ENCODE results near the gene CLIC3. TPM values are rescaled to one million over a fixed set of nuclear protein-coding genes. Genes with fewer than 3 reads are reported as not detected.

Gene CLIC3
- total RNA-seq, 4 donors from 2014 or later, result 3.3 TPM; not detected in 3

DNA sequence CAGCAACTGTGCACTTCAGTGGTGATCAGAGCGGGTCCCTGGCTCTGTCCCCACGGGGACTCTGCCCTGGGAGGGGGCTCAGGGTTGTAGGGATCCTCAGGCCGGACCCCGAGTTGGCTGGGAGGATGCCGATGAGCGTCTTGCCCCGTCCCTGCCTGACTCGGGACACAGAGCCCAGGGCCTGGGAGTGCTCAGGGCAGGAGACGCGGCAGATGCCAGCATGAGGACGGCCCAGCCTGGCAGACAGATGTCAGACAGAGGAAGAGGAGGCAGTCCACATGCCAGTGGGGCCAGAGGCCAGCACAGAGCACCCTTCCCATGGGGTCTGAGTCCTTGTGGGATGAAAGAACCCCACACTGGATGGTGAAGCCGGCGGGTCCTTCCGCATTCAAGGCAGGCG, 33.0 kb downstream of the CLIC3 start:
- H3K27me3 ChIP-seq, result no peaks in the 10 kb centered on the region
- DNase-seq, result no peak

DNA sequence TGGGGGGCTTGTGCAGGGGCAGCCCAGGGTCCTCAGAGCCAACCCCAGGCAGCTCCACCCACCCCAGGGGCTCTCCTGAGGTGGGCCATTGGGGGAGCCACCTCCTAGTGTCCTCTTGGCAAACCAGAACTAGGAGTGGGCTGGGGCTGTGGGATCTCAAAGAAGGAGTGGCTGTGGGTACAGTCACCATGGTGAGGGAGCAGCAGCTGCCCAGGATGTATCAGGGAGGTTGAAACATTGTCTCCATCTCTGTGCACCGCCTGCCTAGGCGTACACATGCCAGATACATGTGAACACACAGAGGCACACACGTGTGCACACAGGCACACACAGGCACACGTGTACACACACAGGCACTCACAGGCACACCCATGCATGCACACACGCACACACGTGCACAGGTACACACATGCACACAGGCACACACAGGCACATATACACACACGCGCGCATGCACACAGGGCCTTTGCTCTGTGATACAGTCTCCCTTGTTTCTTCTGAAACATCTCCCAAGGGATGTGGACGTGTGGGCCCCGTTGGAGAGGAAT, 33.6 kb downstream of the CLIC3 start:
- Histone ChIP-seq H3K27me3 (no peaks in the 10 kb centered on the region), H3K4me3 (no peak overlapping the region), H3K27ac (no peak overlapping the region), H3K9me3 (no peaks in the 10 kb centered on the region), H3K4me1 (peaks cover 0 to 26% (median 0%) of the 10 kb centered on the region in 4 donors), H3K36me3 (no peaks in the 10 kb centered on the region)
- TF ChIP-seq POLR2A (IDR thresholded peaks at IDR 0.05), result no peak
- TF ChIP-seq, protein P1, sequence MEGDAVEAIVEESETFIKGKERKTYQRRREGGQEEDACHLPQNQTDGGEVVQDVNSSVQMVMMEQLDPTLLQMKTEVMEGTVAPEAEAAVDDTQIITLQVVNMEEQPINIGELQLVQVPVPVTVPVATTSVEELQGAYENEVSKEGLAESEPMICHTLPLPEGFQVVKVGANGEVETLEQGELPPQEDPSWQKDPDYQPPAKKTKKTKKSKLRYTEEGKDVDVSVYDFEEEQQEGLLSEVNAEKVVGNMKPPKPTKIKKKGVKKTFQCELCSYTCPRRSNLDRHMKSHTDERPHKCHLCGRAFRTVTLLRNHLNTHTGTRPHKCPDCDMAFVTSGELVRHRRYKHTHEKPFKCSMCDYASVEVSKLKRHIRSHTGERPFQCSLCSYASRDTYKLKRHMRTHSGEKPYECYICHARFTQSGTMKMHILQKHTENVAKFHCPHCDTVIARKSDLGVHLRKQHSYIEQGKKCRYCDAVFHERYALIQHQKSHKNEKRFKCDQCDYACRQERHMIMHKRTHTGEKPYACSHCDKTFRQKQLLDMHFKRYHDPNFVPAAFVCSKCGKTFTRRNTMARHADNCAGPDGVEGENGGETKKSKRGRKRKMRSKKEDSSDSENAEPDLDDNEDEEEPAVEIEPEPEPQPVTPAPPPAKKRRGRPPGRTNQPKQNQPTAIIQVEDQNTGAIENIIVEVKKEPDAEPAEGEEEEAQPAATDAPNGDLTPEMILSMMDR (IDR thresholded peaks at IDR 0.05), result no peak
- DNase-seq, result no peak

More for the DNA sequence above, 33.0 kb downstream of the CLIC3 start:
- Histone ChIP-seq H3K9me3 (no peaks in the 10 kb centered on the region), H3K36me3 (no peaks in the 10 kb centered on the region), H3K27ac (no peak overlapping the region), H3K4me3 (no peak overlapping the region), H3K4me1 (peaks cover 0 to 26% (median 0%) of the 10 kb centered on the region in 4 donors)
- no peak for TF ChIP-seq POLR2A (IDR thresholded peaks at IDR 0.05)
- TF ChIP-seq, protein P1 (IDR thresholded peaks at IDR 0.05), result no peak

DNA sequence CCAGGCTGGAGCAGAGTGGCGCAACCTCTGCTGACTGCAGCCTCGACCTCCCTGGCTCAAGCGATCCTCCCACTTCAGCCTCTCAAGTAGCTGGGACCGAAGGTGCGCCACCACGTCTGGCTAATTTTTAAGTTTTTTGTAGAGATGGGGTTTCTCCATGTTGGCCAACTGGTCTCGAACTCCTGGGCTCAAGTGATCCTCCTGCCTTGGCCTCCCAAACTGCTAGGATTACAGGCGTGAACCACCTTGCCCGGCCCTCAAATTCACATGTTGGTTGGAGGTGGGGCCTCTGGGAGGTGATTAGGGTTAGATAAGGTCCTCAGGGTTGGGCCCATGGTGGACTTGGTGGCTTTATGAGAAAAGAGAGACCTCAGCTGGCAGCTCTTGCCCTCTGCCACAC, 34.2 kb downstream of the CLIC3 start:
- Histone ChIP-seq H3K27me3 (no peaks in the 10 kb centered on the region), H3K4me1 (peaks cover 0 to 26% (median 0%) of the 10 kb centered on the region in 4 donors), H3K36me3 (no peaks in the 10 kb centered on the region), H3K27ac (no peak overlapping the region), H3K4me3 (no peak overlapping the region), H3K9me3 (no peaks in the 10 kb centered on the region)
- TF ChIP-seq, protein P1 (IDR thresholded peaks at IDR 0.05), result no peak
- DNase-seq, result no peak

DNA sequence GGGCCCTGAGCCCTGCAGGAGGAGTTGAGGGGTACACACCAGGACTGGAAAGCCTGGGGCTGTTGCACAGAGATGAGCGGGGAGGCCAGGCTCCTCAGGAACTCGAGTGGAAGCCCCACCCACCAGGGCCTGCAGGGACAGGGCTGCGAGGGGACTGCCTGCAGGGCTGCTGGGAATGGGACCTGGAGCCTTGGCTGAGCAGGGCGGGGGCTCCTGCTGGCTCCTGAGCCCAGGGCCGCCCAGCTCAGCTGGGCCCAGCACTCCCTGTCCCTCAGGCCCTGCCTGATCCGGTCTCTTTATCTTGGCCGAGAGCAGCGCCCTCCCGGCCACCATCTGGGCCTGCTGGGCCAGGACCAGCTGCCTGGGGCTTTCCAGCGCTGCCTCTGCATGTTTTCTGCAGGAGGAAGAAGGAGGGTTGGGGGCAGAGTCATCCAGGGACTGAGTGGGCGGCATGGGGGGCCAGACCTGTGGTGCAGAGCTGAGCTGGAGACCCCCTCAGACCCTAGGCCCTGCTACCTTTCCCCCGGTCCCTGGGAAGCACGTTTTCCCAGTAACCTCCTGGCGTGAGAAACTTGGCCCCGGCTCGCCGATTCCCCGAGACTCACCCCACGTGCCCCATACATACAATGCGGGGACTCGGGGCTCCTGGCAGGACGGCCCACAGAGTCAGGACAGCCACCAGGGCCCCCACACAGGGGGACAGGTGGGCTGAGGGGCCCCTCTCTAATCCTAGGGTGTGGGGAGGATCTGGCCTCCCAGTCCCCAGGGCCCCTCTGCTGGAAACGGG, 34.9 kb downstream of the CLIC3 start:
- DNase-seq, result no peak
- Histone ChIP-seq H3K4me1 (peaks cover 0 to 25% (median 0%) of the 10 kb centered on the region in 4 donors), H3K27me3 (no peaks in the 10 kb centered on the region), H3K9me3 (no peaks in the 10 kb centered on the region), H3K4me3 (no peak overlapping the region), H3K36me3 (no peaks in the 10 kb centered on the region), H3K27ac (peak overlapping the region in 1 of 4 donors; percentile 34)
- no peak for TF ChIP-seq POLR2A (IDR thresholded peaks at IDR 0.05)
- TF ChIP-seq, protein P1 (IDR thresholded peaks at IDR 0.05), result no peak

GRCh38 chr9:136960938-136961275, 35.5 kb downstream of the CLIC3 start:
- Histone ChIP-seq H3K36me3 (no peaks in the 10 kb centered on the region), H3K9me3 (no peaks in the 10 kb centered on the region), H3K4me3 (no peak overlapping the region), H3K4me1 (peaks cover 0 to 19% (median 0%) of the 10 kb centered on the region in 4 donors), H3K27me3 (no peaks in the 10 kb centered on the region), H3K27ac (peak overlapping the region in 1 of 4 donors; percentile 34)
- TF ChIP-seq, protein P1 (IDR thresholded peaks at IDR 0.05), result no peak
- TF ChIP-seq POLR2A (IDR thresholded peaks at IDR 0.05), result no peak
- no peak for DNase-seq

Data from Peyer's patch (tissue), 4 donors.